HAP-1 (cell line): Measurements from ENCODE around the gene ZNF14.
"Not testable (repeated sequence)": the region's sequence is repeated elsewhere in the genome, so short reads cannot be mapped to it uniquely, and the experiment has no call there.

Experiments used
- DNase-seq, 2 experiments: peaks; one replicate each; pipeline ENCODE4 v3.0.0-alpha.2; 2016 to 2020; ENCODE audit warnings: low spot score in 2 of 2
- H3K27me3 ChIP-seq: fragments of 250-450 bp; sonication (Bioruptor Pico); 2 replicates; pipeline ENCODE4 v1.5.1; 2020; ENCODE audit warnings: low read depth, mild to moderate bottlenecking, moderate library complexity
- H3K36me3 ChIP-seq: fragments of 250-450 bp; sonication (Bioruptor Pico); replicated peaks from 2 replicates; pipeline ENCODE4 v1.5.1; 2020; ENCODE audit warnings: mild to moderate bottlenecking
- H3K4me1 ChIP-seq: fragments of 250-450 bp; sonication (Bioruptor Pico); 2 replicates; pipeline ENCODE4 v1.5.1; 2020; ENCODE audit warnings: mild to moderate bottlenecking
- H3K4me3 ChIP-seq: fragments of 250-450 bp; sonication (Bioruptor Pico); 2 replicates; pipeline ENCODE4 v1.5.1; 2020; ENCODE audit warnings: mild to moderate bottlenecking, moderate library complexity
- H3K9me3 ChIP-seq: fragments of 250-450 bp; sonication (Bioruptor Pico); 2 replicates; pipeline ENCODE4 v1.5.1; 2020; ENCODE audit warnings: mild to moderate bottlenecking, moderate library complexity
- in situ Hi-C: fragments of 300-500 bp; cut with MboI; formaldehyde crosslinking; loops from 3 replicates; pipeline ENCODE4 v1.14.3; 2020; ENCODE audit warnings: low sequenced_read_pairs, inconsistent platforms, mixed read lengths

The ZNF14 gene

DNA sequence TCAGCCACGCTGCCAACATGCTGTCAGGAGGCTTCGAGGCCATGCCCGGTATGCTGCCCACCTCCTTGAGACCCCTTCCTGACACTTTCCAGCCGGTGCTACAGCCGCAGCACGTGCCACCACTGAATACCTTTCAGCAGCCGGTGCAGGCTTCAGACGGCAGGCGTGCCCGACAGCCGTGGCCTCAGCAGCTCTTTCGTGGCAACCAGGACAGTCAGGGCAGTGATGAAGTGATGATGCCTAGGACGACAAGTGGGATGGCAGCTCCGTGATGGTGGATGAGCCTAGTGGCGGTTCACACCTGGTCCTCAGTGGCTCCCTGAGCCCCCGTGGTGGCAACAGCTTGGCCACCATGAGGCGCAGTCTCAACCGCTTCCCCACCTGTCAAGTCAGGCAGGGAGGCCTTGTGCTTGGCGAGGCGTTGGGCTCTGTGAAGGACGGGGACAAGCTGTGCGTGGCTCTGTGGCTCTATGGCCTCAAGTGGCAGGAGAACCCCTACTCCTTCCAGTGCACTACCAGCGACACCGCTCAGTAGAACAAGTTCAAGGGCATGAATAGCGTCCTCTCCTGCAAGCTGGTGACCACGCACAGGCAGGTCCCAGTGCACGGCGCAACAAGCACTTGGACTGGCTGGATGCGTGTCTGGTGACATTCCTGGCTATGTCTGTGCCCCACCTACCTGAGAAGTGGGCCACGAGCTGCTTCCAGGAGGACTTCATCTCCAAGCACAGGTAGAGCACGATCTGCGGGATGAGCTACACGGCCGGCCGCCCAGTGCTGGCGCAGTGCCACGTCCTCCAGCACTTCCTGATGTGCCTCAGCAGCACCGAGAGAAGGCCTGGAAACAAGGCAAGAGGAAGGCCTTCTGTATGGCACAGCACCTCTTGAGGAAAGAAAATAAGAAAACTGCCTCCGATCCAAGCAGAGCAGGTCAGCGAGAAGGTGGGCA, 18.2 kb upstream of the ZNF14 start:
- DNase-seq: no peak
- H3K9me3 ChIP-seq: peaks cover 2% of the 10 kb centered on the region; the same call in 1 of the 2 replicates

DNA sequence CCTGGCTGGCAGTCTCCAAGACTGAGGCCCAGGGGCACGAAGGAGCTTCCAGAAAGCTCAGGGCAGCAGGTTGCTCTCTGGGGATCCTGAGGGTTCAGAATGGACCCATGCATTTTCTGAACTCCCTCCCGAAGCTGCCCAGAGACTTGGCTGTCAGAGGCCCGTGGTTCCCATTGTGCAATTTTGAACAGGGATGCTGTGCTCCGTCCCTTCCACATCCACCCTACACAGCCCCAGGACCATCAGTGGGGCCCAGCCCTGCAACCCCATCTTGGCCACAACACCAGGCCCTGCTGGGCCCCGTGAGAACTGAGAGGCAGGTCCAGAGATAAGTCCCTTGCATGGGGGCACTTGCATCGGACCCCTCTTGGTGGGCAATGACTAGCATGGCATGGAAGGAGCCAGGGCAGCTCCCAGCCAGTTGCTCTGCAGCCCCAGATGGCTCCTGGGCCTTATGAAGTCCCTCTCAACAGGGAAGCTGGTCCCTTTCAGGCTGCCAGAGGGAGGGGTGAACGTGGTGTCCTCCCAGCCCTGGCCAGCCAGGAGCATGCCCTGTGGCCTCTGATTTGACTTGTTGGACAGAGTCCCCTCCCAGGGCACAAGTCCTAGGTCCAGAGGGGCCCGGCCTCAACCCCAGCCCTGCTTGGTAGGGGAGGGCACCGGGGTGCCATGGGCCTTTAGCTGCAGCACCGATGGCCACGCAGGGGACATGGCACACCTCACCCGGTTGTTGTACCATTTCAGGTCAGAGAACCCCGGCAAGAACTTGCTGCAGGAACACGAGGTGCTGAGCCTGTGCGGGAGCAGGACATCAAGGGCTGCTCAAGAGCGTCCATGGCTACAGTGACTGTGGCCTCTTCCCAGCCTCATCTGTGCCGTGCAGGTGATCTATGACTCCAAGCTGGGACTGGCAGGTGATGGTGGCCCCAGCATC, 17.3 kb upstream of the ZNF14 start:
- Histone ChIP-seq H3K4me1 (no peaks in the 10 kb centered on the region), H3K4me3 (no peak overlapping the region), H3K9me3 (peaks cover 3% of the 10 kb centered on the region; the same call in 1 of the 2 replicates), H3K36me3 (no peaks in the 10 kb centered on the region), H3K27me3 (no peaks in the 10 kb centered on the region)
- in situ Hi-C loops: no loop called here
- no peak for DNase-seq

More for the DNA sequence above, 18.2 kb upstream of the ZNF14 start:
- H3K27me3 ChIP-seq: no peaks in the 10 kb centered on the region
- no peaks in the 10 kb centered on the region for H3K4me1 ChIP-seq
- in situ Hi-C loops: no loop called here
- no peak overlapping the region for H3K4me3 ChIP-seq
- H3K36me3 ChIP-seq: no peaks in the 10 kb centered on the region

- H3K4me1 ChIP-seq: no peaks in the 10 kb centered on the region
- no peaks in the 10 kb centered on the region for H3K27me3 ChIP-seq
- H3K36me3 ChIP-seq: no peaks in the 10 kb centered on the region
- no peak for DNase-seq
- no peak overlapping the region for H3K4me3 ChIP-seq
- in situ Hi-C loops: no loop called here
- H3K9me3 ChIP-seq: peaks cover 5% of the 10 kb centered on the region; the same call in 1 of the 2 replicates
Observed at GRCh38 chr19:19749117-19749907, 16.4 kb upstream of the ZNF14 start.

DNA sequence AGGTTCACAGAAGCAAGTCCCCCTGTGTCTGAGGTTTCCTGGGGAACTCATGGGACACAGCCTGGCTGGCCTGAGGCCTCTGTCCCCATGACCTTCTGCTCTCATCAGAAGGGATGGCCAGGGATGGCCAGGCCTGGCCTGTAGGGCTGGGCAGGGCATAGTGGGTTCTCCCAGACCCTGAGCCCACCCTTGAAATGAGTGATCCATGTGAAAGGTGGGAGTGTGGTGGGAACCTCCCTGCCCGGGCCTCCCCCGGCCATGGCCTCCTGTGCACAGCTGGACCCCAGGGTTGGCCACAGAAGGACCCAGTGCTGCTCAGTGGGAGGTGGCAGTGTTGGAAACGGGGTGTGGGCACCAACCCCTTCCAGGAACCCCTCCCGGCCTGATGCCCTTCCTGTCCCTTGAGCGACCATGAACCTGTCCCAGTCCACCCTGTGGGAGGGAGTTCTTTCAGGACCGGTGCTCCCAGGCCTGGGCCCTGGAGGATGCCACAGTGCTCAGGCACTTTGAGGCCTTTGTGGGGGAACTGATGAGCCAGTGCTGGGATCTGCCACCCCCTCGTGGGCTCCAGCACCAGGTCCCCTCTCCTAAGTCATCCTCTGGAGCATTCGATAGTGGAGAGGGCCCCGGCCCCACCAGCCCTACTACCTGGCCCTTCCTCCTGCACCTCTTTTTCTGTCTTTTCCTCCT, 15.5 kb upstream of the ZNF14 start:
- no peak for DNase-seq
- Histone ChIP-seq H3K36me3 (no peaks in the 10 kb centered on the region), H3K4me3 (no peak overlapping the region), H3K27me3 (no peaks in the 10 kb centered on the region), H3K4me1 (no peaks in the 10 kb centered on the region), H3K9me3 (peaks cover 3% of the 10 kb centered on the region; the same call in 1 of the 2 replicates)
- in situ Hi-C loops: no loop called here

DNA sequence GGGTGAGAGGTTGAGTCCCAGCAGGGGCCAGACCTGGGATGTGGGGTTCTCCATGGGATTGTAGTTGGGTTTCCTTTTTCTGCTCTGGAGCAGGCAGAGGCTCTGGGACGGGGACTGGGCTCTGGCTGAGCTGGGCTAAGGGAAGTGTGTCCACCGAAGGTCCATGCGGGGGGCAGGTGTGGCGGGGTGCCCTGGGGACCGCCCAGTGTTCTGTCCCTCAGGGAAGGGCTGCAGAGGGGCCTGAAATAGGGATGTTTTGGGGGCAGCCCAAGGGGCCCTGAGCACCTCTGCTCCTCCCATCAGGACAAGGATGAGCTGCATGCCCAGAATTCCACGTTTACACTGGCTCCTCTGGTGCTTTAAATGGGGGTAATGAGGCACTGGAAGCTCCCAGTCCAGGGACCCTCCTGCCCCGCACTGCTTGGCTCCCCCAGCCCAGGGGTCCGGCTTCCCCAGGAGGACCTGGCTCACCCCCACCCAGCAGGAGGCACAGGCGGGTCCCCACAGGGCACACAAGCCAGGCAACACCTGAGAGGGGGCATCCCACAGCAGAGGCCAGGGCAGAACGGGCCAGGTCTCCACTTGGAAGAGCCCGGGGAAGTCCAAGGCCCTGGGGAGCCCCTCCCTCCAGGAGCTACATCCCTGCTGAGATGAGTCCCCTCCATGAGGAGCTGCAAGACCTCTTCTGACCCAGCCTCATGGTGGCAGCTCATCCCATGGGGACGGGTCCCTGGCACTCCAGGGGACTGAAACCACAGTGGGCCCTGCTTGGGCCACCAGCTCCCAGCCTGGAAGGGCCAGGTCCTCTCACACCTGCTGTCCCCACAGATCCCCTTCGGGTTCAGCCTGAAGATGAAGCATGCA, 14.7 kb upstream of the ZNF14 start:
- Histone ChIP-seq H3K36me3 (no peaks in the 10 kb centered on the region), H3K4me3 (no peak overlapping the region), H3K9me3 (peaks cover 3% of the 10 kb centered on the region; the same call in 1 of the 2 replicates), H3K27me3 (no peaks in the 10 kb centered on the region), H3K4me1 (no peaks in the 10 kb centered on the region)
- no peak for DNase-seq
- in situ Hi-C loops: no loop called here

- no peak overlapping the region for H3K4me3 ChIP-seq
- H3K36me3 ChIP-seq: no peaks in the 10 kb centered on the region
- no peaks in the 10 kb centered on the region for H3K27me3 ChIP-seq
- in situ Hi-C loops: no loop called here
- no peaks in the 10 kb centered on the region for H3K4me1 ChIP-seq
- H3K9me3 ChIP-seq: peaks cover 3% of the 10 kb centered on the region; the same call in 1 of the 2 replicates
- DNase-seq: no peak
Observed at GRCh38 chr19:19746286-19747213, 13.6 kb upstream of the ZNF14 start.

DNA sequence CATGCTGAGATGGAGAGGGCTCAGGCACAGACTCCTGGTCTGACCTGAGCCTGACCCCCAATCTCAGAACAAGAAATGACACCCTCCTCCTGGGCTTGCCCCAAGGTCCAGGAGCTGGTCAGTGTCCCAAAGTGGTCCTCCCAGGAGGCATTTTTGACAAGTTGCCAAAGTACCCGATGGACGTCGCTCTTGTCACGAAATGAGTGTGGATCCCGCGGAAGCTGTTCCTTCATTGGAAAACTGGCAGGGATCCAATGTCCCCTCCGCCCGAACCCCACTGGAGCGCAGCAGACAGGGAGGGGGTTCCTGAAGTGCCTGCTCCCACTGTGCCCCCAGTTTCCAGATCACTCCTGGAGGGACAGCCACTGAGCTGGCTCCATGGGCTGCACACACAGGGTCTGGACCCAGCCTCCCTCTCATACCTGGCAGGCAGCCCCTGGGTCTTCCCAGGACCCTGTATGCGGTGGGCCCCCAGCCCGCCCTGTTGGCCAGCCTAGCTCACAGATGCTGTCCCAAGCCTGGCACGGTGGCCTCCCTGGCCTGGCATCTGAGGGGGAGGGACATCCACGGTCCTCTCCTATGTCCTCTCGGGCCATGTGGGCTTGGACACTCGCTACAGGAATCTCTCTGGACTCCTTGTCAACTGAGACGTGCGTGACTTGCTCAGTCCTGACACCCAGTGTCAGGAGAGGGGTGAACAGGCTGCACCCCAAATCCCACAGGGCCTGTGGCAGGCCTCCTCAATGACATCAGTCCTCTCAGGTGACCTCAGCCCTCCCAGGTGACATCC, 12.8 kb upstream of the ZNF14 start:
- H3K27me3 ChIP-seq: no peaks in the 10 kb centered on the region
- peaks cover 3% of the 10 kb centered on the region; the same call in 1 of the 2 replicates for H3K9me3 ChIP-seq
- no peaks in the 10 kb centered on the region for H3K36me3 ChIP-seq
- H3K4me1 ChIP-seq: no peaks in the 10 kb centered on the region
- no peak overlapping the region for H3K4me3 ChIP-seq
- DNase-seq: no peak
- in situ Hi-C loops: no loop called here

- in situ Hi-C loops: no loop called here
- H3K36me3 ChIP-seq: no peaks in the 10 kb centered on the region
- no peaks in the 10 kb centered on the region for H3K27me3 ChIP-seq
- H3K4me1 ChIP-seq: no peaks in the 10 kb centered on the region
- peaks cover 3% of the 10 kb centered on the region; the same call in 1 of the 2 replicates for H3K9me3 ChIP-seq
- H3K4me3 ChIP-seq: no peak overlapping the region
- DNase-seq: no peak
Observed at GRCh38 chr19:19744641-19745040, 11.7 kb upstream of the ZNF14 start.

- H3K36me3 ChIP-seq, H3K4me3 ChIP-seq, H3K27me3 ChIP-seq, in situ Hi-C loops, DNase-seq, H3K4me1 ChIP-seq, H3K9me3 ChIP-seq: not testable (repeated sequence)
Observed at GRCh38 chr19:19743921-19744320, 11.0 kb upstream of the ZNF14 start.

DNA sequence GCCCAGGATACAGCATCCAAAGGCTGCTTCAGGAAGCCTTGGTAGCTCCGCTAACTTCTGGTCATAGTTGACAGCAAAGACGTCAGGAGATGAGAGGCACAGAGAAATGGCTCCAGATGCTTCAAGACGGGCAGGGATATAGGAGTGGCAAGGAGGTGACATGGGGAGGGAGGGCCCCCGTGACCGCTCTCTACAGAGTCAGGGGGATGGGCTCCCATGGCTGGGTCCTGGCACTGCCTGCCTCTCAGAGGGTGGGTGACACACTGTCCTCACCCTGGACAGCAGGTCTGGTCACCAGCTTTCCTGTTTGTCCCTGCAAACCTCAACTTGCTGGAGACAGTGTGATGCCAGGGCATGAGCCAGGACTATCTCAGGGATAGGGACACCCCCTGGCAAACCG, 10.3 kb upstream of the ZNF14 start:
- no peak for DNase-seq
- Histone ChIP-seq H3K9me3 (peaks cover 3% of the 10 kb centered on the region; the same call in 1 of the 2 replicates), H3K36me3 (no peaks in the 10 kb centered on the region), H3K4me1 (no peaks in the 10 kb centered on the region), H3K27me3 (no peaks in the 10 kb centered on the region), H3K4me3 (no peak overlapping the region)
- in situ Hi-C loops: no loop called here

DNA sequence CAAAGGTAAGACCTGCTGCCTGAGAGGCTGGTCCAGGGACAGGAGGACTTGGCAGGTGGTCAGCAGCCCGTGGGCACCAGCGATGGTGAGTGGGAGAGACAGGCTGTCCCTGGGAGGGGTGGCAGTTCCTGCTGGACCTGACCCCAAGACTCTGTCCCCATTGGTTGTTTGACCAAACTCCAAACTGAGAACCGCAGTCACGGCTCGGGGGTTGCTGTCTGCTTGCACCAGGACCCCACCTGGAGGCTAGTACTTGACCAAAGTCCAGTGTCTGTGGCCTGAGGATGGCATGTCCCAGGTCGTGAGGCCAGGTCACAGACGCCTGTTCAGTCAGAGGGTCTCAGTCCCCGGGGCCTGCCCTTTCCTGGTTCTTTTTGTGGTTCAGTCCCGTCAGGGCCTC, 9.9 kb upstream of the ZNF14 start:
- in situ Hi-C loops: no loop called here
- DNase-seq: no peak
- Histone ChIP-seq H3K4me1 (no peaks in the 10 kb centered on the region), H3K4me3 (no peak overlapping the region), H3K27me3 (no peaks in the 10 kb centered on the region), H3K9me3 (peaks cover 3% of the 10 kb centered on the region; the same call in 1 of the 2 replicates), H3K36me3 (no peaks in the 10 kb centered on the region)
